Activated CD8-positive, alpha-beta memory T cell treated with anti-CD3 and anti-CD28 coated beads, Interleukin-2, amount 50 U/mL, for 24 hours (primary cell): ENCODE measurements around the gene TCTN2.

ENCODE experiments used
- DNase-seq: peaks from one replicate; pipeline ENCODE4 v3.0.0-alpha.2; 2020; ENCODE audit errors: extremely low read depth

TCTN2 gene

GRCh38 chr12:123741937-123742572 lies 71.1 kb downstream of the TCTN2 start:
- no peak for DNase-seq

- no peak for DNase-seq
Measured at GRCh38 chr12:123743002-123743401, 72.1 kb downstream of the TCTN2 start.

GRCh38 chr12:123744836-123745235 lies 73.9 kb downstream of the TCTN2 start:
- DNase-seq = no peak

- DNase-seq = no peak
Measured at GRCh38 chr12:123747309-123747708, 76.4 kb downstream of the TCTN2 start.

- no peak for DNase-seq
Measured at GRCh38 chr12:123748161-123748560, 77.2 kb downstream of the TCTN2 start.

GRCh38 chr12:123748661-123749060 lies 77.7 kb downstream of the TCTN2 start:
- no peak for DNase-seq

- no peak for DNase-seq
Measured at GRCh38 chr12:123749355-123749754, 78.4 kb downstream of the TCTN2 start.

GRCh38 chr12:123750159-123750656 lies 79.3 kb downstream of the TCTN2 start:
- DNase-seq = no peak

GRCh38 chr12:123752046-123752445 lies 81.1 kb downstream of the TCTN2 start:
- no peak for DNase-seq

- no peak for DNase-seq
Measured at GRCh38 chr12:123754041-123754772, 83.3 kb downstream of the TCTN2 start.

GRCh38 chr12:123757561-123757960 lies 86.6 kb downstream of the TCTN2 start:
- DNase-seq = no peak
